GM21825 (cell line): ENCODE measurements around the gene KCNQ2.

Experiments used
- ATAC-seq: cut with Tn5 transposase; IDR thresholded peaks from one replicate; pipeline ENCODE4 v1.9.1; 2021; ENCODE audit warnings: mild to moderate bottlenecking, moderate library complexity; ENCODE audit not compliant: unreplicated experiment

Gene KCNQ2

GRCh38 chr20:63501818-63502670 is 29.6 kb upstream of the KCNQ2 start:
- no peak for ATAC-seq

- no peak for ATAC-seq
These were observed 28.7 kb upstream of the KCNQ2 start for GRCh38 chr20:63500902-63501817.

- no peak for ATAC-seq
These were observed 27.9 kb upstream of the KCNQ2 start for GRCh38 chr20:63500151-63500901.

GRCh38 chr20:63499338-63499969 is 27.0 kb upstream of the KCNQ2 start:
- no peak for ATAC-seq

GRCh38 chr20:63498960-63499337 is 26.5 kb upstream of the KCNQ2 start, which contains the start of gene EEF1A2:
Gene EEF1A2 (minus strand): TSS chr20:63499083. CDS start chr20:63497763, 1,320 bp downstream.
- no peak for ATAC-seq

GRCh38 chr20:63497946-63498935 is 25.8 kb upstream of the KCNQ2 start:
- ATAC-seq: no peak

- no peak for ATAC-seq
These were observed 24.9 kb upstream of the KCNQ2 start for GRCh38 chr20:63497138-63497945.

GRCh38 chr20:63496596-63497120 is 24.2 kb upstream of the KCNQ2 start:
- no peak for ATAC-seq

GRCh38 chr20:63495741-63496595 is 23.5 kb upstream of the KCNQ2 start:
- ATAC-seq: no peak

- no peak for ATAC-seq
These were observed 22.8 kb upstream of the KCNQ2 start for GRCh38 chr20:63495167-63495720.

GRCh38 chr20:63494420-63495166 is 22.1 kb upstream of the KCNQ2 start:
- no peak for ATAC-seq

GRCh38 chr20:63494084-63494419 is 21.6 kb upstream of the KCNQ2 start:
- no peak for ATAC-seq

- no peak for ATAC-seq
These were observed 21.1 kb upstream of the KCNQ2 start for GRCh38 chr20:63493563-63494020.

GRCh38 chr20:63492982-63493381 is 20.5 kb upstream of the KCNQ2 start:
- ATAC-seq: no peak

- ATAC-seq: no peak
These were observed 20.1 kb upstream of the KCNQ2 start for GRCh38 chr20:63492518-63492917.

GRCh38 chr20:63491635-63492230 is 19.3 kb upstream of the KCNQ2 start:
- no peak for ATAC-seq
